Stomach smooth muscle (tissue), 2 donors: ENCODE results near the gene ZNF653.
A peak's percentile ranks its signal among the peaks of the same experiment; 100 is the strongest.
"Not testable (repeated sequence)": the region's sequence is repeated elsewhere in the genome, so short reads cannot be mapped to it uniquely, and the experiment has no call there.

Experiments used
- H3K27ac ChIP-seq: one replicate; pipeline ENCODE4 v1.7.0; 2013; ENCODE audit warnings: mild to moderate bottlenecking, low read length, inconsistent platforms
- H3K27me3 ChIP-seq, 2 donors: one replicate each; pipeline ENCODE4 v1.7.0; 2013; ENCODE audit warnings: low read length in 2 of 2; ENCODE audit not compliant: insufficient read depth in 2 of 2, control insufficient read depth in 1 of 2
- H3K36me3 ChIP-seq, 2 donors: one replicate each; pipeline ENCODE4 v1.7.0; 2013; ENCODE audit warnings: low read length in 2 of 2; ENCODE audit not compliant: control insufficient read depth in 2 of 2, insufficient read depth in 2 of 2
- H3K4me1 ChIP-seq: one replicate; pipeline ENCODE4 v1.7.0; 2013; ENCODE audit warnings: low read length; ENCODE audit not compliant: control insufficient read depth, insufficient read depth
- H3K4me3 ChIP-seq, 2 donors: one replicate each; pipeline ENCODE4 v1.7.0; 2013; ENCODE audit warnings: low read length in 2 of 2
- H3K9ac ChIP-seq, 2 donors: one replicate each; pipeline ENCODE4 v1.7.0; 2013; ENCODE audit warnings: low read length in 2 of 2, mild to moderate bottlenecking in 1 of 2
- H3K9me3 ChIP-seq, 2 donors: one replicate each; pipeline ENCODE4 v1.7.0; 2013; ENCODE audit warnings: low read length in 2 of 2; ENCODE audit not compliant: control insufficient read depth in 2 of 2
- donor health status: healthy.
- donor health status: Pancreatic carcinoma.

The ZNF653 gene

DNA sequence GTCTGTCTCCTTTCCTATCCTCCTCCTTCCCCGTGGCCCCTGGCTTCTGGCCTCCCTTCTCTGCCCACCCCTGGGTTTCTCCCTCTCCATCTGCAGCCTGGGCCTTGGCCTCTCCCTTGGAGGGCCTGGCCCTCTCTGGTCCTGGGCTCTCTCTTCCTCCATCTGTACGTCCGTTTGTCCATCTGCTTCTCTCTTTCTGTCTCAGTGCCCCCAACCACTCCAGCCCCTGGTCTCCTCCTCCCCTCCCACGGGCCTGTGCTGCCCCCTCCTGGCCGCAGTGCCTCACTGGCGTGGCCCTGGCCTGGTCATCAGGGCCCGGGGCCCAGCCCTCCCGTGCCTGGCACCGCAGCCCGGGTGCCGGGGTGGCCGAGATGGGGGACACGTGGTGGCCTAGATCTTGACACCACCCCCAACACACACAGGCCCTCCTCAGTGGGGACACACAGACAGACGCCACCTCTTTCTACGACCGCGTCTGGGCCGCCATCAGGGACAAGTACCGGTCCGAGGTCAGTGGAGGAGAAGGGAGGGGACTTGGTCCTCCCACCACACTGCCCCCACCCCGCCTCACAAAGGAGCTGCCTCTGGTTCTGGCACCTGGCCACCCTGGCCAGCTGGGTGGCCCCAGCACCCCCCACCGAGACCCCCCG, 58.9 kb downstream of the ZNF653 start:
- Histone ChIP-seq H3K36me3 (peaks cover 15 to 29% of the 10 kb centered on the region in 2 donors), H3K4me1 (no peaks in the 10 kb centered on the region), H3K27ac (no peak overlapping the region), H3K9me3 (no peaks in the 10 kb centered on the region), H3K4me3 (no peak overlapping the region), H3K27me3 (no peaks in the 10 kb centered on the region), H3K9ac (no peak overlapping the region)

DNA sequence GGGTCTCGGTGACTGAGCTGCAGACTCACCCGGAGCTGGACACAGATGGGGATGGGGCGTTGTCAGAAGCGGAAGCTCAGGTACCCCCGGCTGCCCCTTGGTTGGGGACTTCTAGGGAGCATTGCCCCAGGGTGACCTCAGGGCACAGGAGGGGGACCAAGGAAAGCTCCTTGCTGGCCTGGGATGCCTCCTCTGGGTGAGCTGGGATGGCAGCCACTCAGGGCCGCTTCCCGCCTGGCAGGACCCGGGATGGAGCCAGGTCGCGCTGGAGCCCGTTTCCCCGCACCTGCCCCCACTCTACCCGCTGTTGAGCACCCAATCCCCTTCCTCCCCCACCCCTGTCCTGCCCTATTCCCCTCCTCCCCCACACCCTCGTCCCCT, 59.4 kb downstream of the ZNF653 start:
- Histone ChIP-seq H3K9me3 (no peaks in the 10 kb centered on the region), H3K4me3 (no peak overlapping the region), H3K9ac (no peak overlapping the region), H3K27ac (no peak overlapping the region), H3K27me3 (no peaks in the 10 kb centered on the region), H3K4me1 (no peaks in the 10 kb centered on the region), H3K36me3 (peaks cover 20 to 34% of the 10 kb centered on the region in 2 donors)

DNA sequence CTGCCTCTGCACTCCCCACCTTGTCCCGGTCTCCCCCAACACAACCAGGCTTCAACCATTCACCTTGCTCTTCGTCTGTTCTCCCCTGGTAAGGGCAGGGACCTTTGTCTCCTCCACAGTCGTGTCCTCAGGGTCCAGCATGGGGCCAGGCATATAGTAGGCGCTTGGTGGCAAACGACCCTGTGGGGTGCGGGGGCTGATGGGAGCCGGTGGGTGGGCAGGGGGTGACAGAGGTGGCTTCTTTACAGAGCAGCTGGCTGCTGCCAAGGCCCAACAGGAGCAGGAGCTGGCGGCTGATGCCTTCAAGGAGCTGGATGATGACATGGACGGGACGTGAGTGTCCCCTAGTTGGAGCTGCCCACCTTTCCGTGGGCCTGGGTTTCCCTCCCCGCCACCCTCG, 60.5 kb downstream of the ZNF653 start:
- Histone ChIP-seq H3K4me1 (peaks cover 2% of the 10 kb centered on the region), H3K27me3 (no peaks in the 10 kb centered on the region), H3K9ac (no peak overlapping the region), H3K36me3 (peaks cover 26 to 39% of the 10 kb centered on the region in 2 donors), H3K27ac (no peak overlapping the region), H3K4me3 (no peak overlapping the region), H3K9me3 (no peaks in the 10 kb centered on the region)

DNA sequence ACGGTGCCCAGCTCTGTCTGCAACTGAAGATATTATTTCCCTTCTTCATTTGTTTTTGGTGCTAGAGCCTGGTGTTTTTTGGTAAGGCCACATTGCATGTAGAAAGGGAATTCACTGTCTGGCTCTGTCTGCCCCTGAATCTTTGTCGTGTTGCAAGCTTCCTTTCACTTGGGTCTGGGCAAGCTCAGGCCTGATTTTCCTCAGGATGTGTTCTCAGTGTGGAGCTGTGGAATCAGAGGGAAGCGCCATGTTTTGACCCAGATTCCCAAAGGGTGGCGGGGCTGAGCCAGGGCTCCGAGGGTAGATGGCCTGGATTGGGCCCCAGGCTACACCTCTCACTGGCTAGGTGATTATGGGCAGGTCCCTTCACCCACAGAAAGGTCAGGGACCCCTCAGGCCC, 61.6 kb downstream of the ZNF653 start:
- Histone ChIP-seq H3K4me1 (peaks cover 2% of the 10 kb centered on the region), H3K9ac (no peak overlapping the region), H3K36me3 (peaks cover 26 to 37% of the 10 kb centered on the region in 2 donors), H3K4me3 (no peak overlapping the region), H3K9me3 (no peaks in the 10 kb centered on the region), H3K27me3 (no peaks in the 10 kb centered on the region), H3K27ac (no peak overlapping the region)

DNA sequence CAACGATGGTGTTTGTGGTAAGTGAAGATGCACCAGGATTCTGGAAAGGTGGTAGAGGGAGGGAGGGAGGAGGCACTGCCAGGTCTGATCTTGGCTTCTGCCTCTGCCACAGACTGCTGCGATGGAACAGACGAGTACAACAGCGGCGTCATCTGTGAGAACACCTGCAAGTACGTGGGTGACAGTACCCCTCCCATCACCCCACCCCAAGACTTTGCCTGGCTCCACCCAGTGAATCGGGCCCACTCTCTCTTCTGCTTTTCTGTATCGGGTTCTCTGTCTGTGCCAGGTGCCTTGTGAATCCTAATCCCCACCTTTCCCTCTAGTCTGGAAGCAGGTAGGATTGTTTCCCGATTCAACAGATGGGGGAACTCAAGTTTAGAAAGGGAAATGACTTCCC, 67.7 kb downstream of the ZNF653 start:
- peaks cover 24 to 28% of the 10 kb centered on the region in 2 donors for H3K36me3 ChIP-seq
- no peaks in the 10 kb centered on the region for H3K27me3 ChIP-seq
- no peak overlapping the region for H3K4me3 ChIP-seq
- H3K9me3 ChIP-seq, result no peaks in the 10 kb centered on the region
- no peak overlapping the region for H3K9ac ChIP-seq
- H3K4me1 ChIP-seq, result peaks cover 21% of the 10 kb centered on the region
- no peak overlapping the region for H3K27ac ChIP-seq

DNA sequence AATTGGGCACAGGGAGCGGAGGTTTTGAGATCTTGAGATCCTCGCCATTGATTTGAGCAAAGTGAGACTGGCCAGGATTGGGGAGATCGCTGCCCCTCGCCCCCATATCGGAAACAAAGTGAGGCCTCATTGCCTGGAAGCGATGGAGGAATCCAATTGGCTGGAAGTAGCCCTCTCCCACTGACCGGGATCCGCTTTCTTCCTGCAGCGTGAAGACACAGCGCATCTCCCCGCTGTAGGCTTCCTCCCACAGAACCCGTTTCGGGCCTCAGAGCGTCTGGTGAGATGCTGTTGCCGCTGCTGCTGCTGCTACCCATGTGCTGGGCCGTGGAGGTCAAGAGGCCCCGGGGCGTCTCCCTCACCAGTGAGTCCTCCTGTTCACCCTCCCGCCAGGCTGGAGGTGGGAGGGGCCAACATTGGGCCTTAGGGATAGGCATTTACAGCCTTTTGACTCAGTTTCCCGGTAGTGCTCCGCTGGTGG, 69.8 kb downstream of the ZNF653 start:
- Histone ChIP-seq H3K9ac (peak overlapping the region; percentile 78 to 80), H3K27me3 (no peaks in the 10 kb centered on the region), H3K4me3 (peak overlapping the region; percentile 86 to 97), H3K27ac (peak overlapping the region; percentile 53), H3K36me3 (peaks cover 9 to 12% of the 10 kb centered on the region in 2 donors), H3K9me3 (no peaks in the 10 kb centered on the region), H3K4me1 (peaks cover 19% of the 10 kb centered on the region)

DNA sequence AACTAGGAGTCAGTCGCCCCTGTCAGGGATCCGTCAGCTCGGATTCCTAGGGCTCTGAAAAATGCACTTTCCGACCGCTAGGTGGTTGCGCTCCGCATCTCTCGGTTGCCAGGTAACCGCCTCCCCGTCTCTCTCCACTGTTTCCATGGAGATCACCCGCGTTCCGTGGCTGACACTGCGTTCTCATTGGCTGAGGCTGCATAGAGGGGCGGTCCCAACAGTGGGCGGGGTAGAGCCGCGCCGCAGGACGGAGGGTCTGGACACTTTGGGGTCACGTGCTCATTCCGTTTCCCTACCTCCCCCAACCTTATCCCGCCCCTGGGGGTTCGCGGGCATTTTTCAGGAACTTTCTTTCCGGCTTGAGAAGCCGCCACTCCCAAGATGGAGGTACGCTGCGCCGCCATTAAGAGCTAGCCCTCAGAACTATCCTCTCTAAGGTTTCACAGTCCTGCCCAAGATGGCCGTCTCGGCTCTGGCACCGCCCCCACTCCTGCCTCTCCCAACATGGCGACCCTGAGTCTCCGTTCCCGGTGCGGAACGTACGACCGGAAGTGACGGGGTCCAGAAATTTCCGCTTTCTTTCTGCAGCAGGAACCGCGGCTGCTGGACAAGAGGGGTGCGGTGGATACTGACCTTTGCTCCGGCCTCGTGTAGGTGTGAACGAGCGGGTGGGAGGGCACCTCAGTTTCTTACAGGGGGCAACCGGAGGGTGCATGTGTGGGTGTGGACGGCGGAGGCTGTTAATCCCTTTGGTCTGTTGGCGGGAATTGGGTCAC, 70.4 kb downstream of the ZNF653 start, which contains the start of the genes ODAD3 and PRKCSH:
Gene ODAD3 (minus strand): TSS at position 65 of the 776 bp plus-strand sequence. CDS start 105 bp downstream, outside the sequence.
Gene PRKCSH (plus strand): TSS at position 579 of the 776 bp plus-strand sequence. CDS start 483 bp downstream, outside the sequence.
- Histone ChIP-seq H3K9ac (peak within 1 kb of the TSS; percentile 78 to 80), H3K4me1 (peaks cover 19% of the 10 kb centered on the region), H3K27ac (peak within 1 kb of the TSS; percentile 74)

DNA sequence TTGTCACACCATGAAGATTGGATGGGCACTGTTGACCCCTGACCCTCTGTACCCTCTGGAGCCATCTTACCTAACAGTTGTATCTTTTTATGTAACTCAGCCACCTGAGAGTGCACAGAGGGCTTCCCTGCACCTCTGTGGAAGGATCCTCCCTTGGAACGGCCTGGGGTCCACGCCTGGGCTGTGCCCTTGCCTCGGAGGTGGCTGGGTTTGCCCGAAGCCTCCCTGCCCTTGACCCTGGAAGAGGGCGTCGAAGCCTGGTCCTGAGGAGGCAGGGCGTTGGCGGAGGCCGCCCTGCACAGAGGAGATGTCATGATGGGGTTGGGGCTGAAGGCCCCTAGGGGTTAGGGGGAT, 71.0 kb downstream of the ZNF653 start:
- Histone ChIP-seq H3K27ac (peak overlapping the region; percentile 74), H3K4me3 (peak overlapping the region; percentile 86 to 97), H3K27me3 (no peaks in the 10 kb centered on the region), H3K9me3 (no peaks in the 10 kb centered on the region), H3K9ac (peak overlapping the region; percentile 39 to 47), H3K4me1 (peaks cover 19% of the 10 kb centered on the region), H3K36me3 (peaks cover 7 to 10% of the 10 kb centered on the region in 2 donors)

More for the DNA sequence above, 70.4 kb downstream of the ZNF653 start, which contains the start of the genes ODAD3 and PRKCSH:
- no peaks in the 10 kb centered on the region for H3K27me3 ChIP-seq
- H3K36me3 ChIP-seq, result peaks cover 7 to 10% of the 10 kb centered on the region in 2 donors
- no peaks in the 10 kb centered on the region for H3K9me3 ChIP-seq
- H3K4me3 ChIP-seq, result peak within 1 kb of the TSS; percentile 86 to 97

DNA sequence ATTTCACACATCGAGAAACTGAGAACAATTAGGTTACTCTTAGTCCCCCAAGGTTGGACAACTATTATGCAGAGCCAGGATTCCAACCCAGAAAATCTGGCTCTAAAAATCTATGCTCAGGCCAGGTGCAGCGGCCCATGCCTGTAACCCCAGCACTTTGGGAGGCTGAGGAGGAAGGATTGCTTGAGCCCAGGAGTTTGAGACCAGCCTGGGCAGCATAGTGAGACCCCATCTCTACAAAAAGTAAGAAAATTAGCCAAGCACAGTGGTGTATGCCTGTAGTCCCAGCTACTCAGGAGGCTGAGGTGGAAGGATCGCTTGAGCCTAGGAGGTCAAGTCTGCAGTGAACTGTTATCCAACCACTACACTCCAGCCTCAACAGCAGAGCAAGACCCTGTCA, 72.1 kb downstream of the ZNF653 start:
- not testable (repeated sequence) for H3K4me3 ChIP-seq, H3K27ac ChIP-seq, H3K27me3 ChIP-seq, H3K9me3 ChIP-seq, H3K9ac ChIP-seq
- H3K36me3 ChIP-seq, result peaks cover 7 to 10% of the 10 kb centered on the region in 2 donors
- H3K4me1 ChIP-seq, result peaks cover 19% of the 10 kb centered on the region
